GM12874 (cell line): ENCODE results near the gene ETFA.

Source experiments
- CTCF ChIP-seq: IDR thresholded peaks from 2 replicates; pipeline ENCODE4 v1.5.1; 2011; ENCODE audit warnings: low read depth, mild to moderate bottlenecking, control low read depth, low read length, moderate library complexity; ENCODE audit not compliant: insufficient read depth

Gene ETFA

GRCh38 chr15:76204109-76204845 is 107.0 kb downstream of the ETFA start:
- TF ChIP-seq CTCF = no peak

DNA sequence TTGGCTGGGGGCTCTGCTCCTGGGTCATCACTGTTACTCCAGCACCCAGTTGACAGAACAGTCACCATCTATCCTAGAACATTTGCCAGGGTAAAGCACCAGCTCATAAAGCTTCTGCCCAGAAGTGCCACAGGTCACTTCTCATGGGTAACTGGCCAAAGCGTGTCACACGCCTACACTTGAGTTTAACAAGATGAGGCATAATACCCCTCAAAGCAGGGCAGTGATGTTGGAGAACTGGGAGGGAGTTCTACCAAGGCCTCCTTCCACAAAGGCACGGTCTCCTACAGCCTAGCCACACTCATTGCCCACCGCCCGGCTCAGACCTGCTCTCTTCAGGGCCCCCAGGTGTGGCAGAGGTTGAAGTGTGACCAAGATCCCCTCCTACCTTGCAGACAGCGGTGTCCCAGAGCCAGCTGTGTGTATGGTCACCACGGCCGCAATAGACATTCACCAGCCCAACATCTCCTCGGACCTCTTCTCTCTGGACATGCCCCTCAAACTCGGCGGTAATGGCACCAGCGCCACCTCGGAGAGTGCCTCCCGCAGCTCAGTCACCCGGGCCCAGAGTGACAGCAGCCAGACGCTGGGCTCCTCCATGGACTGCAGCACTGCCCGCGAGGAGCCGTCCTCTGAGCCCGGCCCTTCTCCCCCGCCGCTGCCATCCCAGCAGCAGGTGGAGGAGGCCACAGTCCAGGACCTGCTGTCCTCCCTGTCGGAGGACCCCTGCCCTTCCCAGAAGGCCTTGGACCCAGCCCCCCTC is 107.7 kb downstream of the ETFA start:
- no peak for TF ChIP-seq CTCF

DNA sequence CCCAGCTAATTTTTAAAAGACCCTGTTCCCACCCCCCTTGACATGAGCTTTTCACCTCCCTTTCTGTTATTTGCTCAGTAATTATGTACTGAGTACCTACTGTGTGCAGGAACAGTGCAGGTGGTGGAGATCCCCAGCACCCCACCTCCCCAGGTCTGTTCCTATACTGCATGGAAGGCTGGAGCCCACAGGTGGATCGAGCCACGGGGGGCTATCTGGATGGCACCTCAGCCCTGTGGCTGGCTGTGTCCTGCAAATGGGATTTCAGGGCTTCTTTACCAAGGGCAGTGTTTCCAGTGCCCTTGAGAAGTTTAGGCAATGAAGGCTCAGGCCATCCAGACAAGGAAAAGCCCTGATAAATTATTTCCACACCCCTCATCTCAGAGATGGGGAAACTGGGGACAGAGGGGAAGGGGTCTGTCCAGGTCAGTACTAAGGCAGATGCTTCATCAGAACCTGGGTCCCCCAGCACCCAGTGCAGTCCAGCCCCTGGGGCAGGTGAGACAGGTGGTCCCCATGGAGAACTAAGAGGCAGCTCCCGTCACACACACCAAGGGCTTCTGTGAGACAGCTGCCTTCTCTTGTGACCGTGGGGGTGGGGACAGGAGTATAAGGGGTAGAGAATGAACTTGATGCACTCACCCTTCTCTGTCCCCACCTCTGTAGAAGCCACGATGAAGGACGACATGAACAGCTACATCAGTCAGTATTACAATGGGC is 109.6 kb downstream of the ETFA start:
- TF ChIP-seq CTCF = no peak

GRCh38 chr15:76200641-76201105 is 110.6 kb downstream of the ETFA start:
- no peak for TF ChIP-seq CTCF

DNA sequence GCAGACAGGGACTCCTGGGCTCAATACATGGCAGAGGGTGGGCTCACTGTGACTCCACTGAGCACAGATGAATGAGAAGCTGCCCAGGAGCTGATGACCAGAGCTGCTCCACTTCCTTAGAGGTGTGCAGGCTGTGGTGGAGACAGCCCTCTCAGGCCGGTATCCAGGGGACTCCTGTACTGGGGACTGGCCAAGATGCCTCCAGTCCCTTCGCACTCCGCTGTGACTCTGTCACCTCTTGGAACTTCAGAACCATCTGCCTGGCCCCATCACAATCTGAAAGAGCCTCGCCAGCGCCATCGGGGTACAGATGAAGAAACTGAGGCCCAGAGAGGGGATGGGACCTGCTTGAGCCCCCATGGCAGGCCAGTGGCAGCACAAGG is 111.2 kb downstream of the ETFA start:
- TF ChIP-seq CTCF = no peak

GRCh38 chr15:76199106-76200082 is 111.9 kb downstream of the ETFA start:
- no peak for TF ChIP-seq CTCF
